Measurements from ENCODE around the gene OXSM. TPM values are rescaled to one million over a fixed set of nuclear protein-coding genes. Genes with fewer than 3 reads are reported as not detected.

The OXSM gene
- total RNA-seq, 1 experiment from 2014 or later: 11.1 TPM

DNA sequence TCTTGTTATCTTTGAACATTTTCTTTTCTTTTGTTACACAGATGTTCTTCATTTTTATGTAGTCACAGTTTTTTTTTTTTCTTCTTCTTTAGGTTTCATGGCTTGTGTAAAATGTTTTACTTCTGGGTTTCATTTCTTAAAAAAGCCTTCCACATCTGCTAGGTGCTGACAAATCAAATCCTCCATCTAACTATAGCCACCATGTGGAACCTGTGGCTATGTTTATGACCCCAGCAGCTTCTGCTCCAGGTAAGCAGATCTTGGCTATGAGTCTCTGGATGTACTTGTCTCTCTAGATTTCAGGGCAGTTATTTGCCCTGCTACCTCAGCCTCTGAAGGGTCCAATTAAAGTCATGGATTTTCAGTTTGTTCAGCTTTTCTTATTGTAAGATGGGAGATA lies 44.5 kb downstream of the OXSM start:
- H3K36me3 ChIP-seq (ENCODE audit: control insufficient read depth, insufficient read depth, low read length): no peaks in the 10 kb centered on the region
- H3K4me3 ChIP-seq (ENCODE audit: low read depth, low read length): no peak overlapping the region
- no peaks in the 10 kb centered on the region for H3K4me1 ChIP-seq
- Mint-ChIP-seq H3K9me3 (ENCODE audit: unreplicated experiment) (no peaks in the 10 kb centered on the region), H3K27me3 (ENCODE audit: insufficient read depth, unreplicated experiment) (peaks cover 3% of the 10 kb centered on the region), H3K4me3 (ENCODE audit: unreplicated experiment) (no peak overlapping the region), H3K4me1 (ENCODE audit: low read depth, unreplicated experiment) (no peaks in the 10 kb centered on the region), H3K36me3 (ENCODE audit: insufficient read depth, unreplicated experiment) (no peaks in the 10 kb centered on the region), H3K27ac (ENCODE audit: unreplicated experiment) (no peak overlapping the region)
- TF ChIP-seq, protein P1, sequence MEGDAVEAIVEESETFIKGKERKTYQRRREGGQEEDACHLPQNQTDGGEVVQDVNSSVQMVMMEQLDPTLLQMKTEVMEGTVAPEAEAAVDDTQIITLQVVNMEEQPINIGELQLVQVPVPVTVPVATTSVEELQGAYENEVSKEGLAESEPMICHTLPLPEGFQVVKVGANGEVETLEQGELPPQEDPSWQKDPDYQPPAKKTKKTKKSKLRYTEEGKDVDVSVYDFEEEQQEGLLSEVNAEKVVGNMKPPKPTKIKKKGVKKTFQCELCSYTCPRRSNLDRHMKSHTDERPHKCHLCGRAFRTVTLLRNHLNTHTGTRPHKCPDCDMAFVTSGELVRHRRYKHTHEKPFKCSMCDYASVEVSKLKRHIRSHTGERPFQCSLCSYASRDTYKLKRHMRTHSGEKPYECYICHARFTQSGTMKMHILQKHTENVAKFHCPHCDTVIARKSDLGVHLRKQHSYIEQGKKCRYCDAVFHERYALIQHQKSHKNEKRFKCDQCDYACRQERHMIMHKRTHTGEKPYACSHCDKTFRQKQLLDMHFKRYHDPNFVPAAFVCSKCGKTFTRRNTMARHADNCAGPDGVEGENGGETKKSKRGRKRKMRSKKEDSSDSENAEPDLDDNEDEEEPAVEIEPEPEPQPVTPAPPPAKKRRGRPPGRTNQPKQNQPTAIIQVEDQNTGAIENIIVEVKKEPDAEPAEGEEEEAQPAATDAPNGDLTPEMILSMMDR (IDR thresholded peaks at IDR 0.05; ENCODE audit: insufficient read depth in 1 of 2, low read depth in 1 of 2, low read length in 1 of 2, severe bottlenecking in 1 of 2, unreplicated experiment in 1 of 2): no peak
- CTCF ChIA-PET: no interaction called here
- DNase-seq: no peak
- H3K27me3 ChIP-seq (replicated peaks; ENCODE audit: control insufficient read depth, insufficient read depth, low read length): no peaks in the 10 kb centered on the region; the same call in 1 of the 2 replicates
- POLR2A ChIA-PET: no interaction called here
- intact Hi-C loops (cut with micrococcal nuclease; ENCODE audit: unreplicated experiment): loop anchor here (5.0 kb wide), 1 partner anchor 172 kb away; the partner anchor contains the start of gene TOP2B
- H3K9me3 ChIP-seq: no peaks in the 10 kb centered on the region
- BruUV-seq (replicated peaks): no TSS peak

DNA sequence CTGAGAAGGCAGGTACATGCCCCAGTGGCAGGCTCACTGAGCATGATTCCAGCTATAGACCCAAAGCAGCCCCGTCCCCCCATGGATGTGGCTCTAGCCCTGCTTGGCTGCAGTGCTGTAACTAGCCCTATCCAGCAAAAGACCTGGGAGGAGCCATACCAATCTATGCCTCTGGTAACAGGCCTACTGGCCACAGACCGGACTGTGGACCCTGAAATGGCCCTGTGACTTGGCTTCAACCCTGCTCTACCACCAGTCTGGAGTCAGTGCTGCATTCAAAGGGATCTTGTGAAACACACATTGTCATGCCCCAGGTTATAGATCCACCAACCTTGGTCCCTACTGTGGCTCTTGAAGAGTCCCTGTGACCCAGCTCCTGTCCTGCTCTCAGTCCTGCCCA lies 46.7 kb downstream of the OXSM start:
- Histone ChIP-seq H3K4me1 (no peaks in the 10 kb centered on the region), H3K9me3 (no peaks in the 10 kb centered on the region)
- DNase-seq: no peak

DNA sequence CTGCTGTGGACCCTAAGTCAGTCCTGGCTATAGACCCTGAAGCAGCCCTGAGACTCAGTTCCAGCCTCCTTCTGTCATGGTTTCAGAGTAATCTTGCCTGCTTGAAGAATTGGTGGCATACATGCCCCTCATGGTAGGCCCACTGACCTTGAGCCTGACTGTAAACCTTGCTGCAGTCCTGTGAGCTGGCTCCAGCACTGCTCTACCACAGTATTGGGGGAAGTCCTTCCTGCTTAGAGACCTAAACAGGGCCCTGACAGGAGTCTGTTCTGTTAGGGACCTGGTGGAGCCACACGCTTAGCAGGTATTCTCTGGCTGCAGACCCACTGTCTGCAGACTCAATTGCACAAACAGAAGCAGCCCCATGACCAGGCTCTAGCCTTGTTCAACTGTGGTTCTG lies 47.1 kb downstream of the OXSM start:
- Mint-ChIP-seq H3K9me3 (ENCODE audit: unreplicated experiment) (no peaks in the 10 kb centered on the region), H3K4me3 (ENCODE audit: unreplicated experiment) (no peak overlapping the region), H3K36me3 (ENCODE audit: insufficient read depth, unreplicated experiment) (no peaks in the 10 kb centered on the region), H3K27ac (ENCODE audit: unreplicated experiment) (no peak overlapping the region), H3K27me3 (ENCODE audit: insufficient read depth, unreplicated experiment) (peaks cover 5% of the 10 kb centered on the region), H3K4me1 (ENCODE audit: low read depth, unreplicated experiment) (no peaks in the 10 kb centered on the region)
- no TSS peak for BruUV-seq (replicated peaks)
- TF ChIP-seq, protein P1 (IDR thresholded peaks at IDR 0.05; ENCODE audit: insufficient read depth in 1 of 2, low read depth in 1 of 2, low read length in 1 of 2, severe bottlenecking in 1 of 2, unreplicated experiment in 1 of 2): no peak
- H3K36me3 ChIP-seq (ENCODE audit: control insufficient read depth, insufficient read depth, low read length): no peaks in the 10 kb centered on the region
- H3K4me3 ChIP-seq (ENCODE audit: low read depth, low read length): no peak overlapping the region
- intact Hi-C loops (cut with micrococcal nuclease; ENCODE audit: unreplicated experiment): no loop called here
- H3K4me1 ChIP-seq: no peaks in the 10 kb centered on the region
- DNase-seq: no peak
- H3K27me3 ChIP-seq (replicated peaks; ENCODE audit: control insufficient read depth, insufficient read depth, low read length): no peaks in the 10 kb centered on the region
- H3K9me3 ChIP-seq: no peaks in the 10 kb centered on the region
- ChIA-PET POLR2A (no interaction called here), CTCF (no interaction called here)

More for the DNA sequence above, 46.7 kb downstream of the OXSM start:
- Mint-ChIP-seq H3K27ac (ENCODE audit: unreplicated experiment) (no peak overlapping the region), H3K36me3 (ENCODE audit: insufficient read depth, unreplicated experiment) (no peaks in the 10 kb centered on the region), H3K4me3 (ENCODE audit: unreplicated experiment) (no peak overlapping the region), H3K9me3 (ENCODE audit: unreplicated experiment) (no peaks in the 10 kb centered on the region), H3K4me1 (ENCODE audit: low read depth, unreplicated experiment) (no peaks in the 10 kb centered on the region), H3K27me3 (ENCODE audit: insufficient read depth, unreplicated experiment) (peaks cover 5% of the 10 kb centered on the region)
- no peaks in the 10 kb centered on the region; the same call in 1 of the 2 replicates for H3K27me3 ChIP-seq (replicated peaks; ENCODE audit: control insufficient read depth, insufficient read depth, low read length)
- intact Hi-C loops (cut with micrococcal nuclease; ENCODE audit: unreplicated experiment): no loop called here
- no peaks in the 10 kb centered on the region for H3K36me3 ChIP-seq (ENCODE audit: control insufficient read depth, insufficient read depth, low read length)
- H3K4me3 ChIP-seq (ENCODE audit: low read depth, low read length): no peak overlapping the region
- no TSS peak for BruUV-seq (replicated peaks)
- POLR2A ChIA-PET: no interaction called here
- TF ChIP-seq, protein P1 (IDR thresholded peaks at IDR 0.05; ENCODE audit: insufficient read depth in 1 of 2, low read depth in 1 of 2, low read length in 1 of 2, severe bottlenecking in 1 of 2, unreplicated experiment in 1 of 2): no peak
- CTCF ChIA-PET: no interaction called here
